SK-N-MC (cell line): ENCODE results near the gene SLC36A3.

Experiments used
- FOXP2 ChIP-seq: optimal IDR thresholded peaks from 2 replicates; pipeline ENCODE3; 2011; ENCODE audit warnings: mild to moderate bottlenecking, moderate library complexity; ENCODE audit not compliant: insufficient read depth; ENCODE audit errors: extremely low read length, control extremely low read depth
- POLR2AphosphoS5 ChIP-seq: IDR thresholded peaks from 2 replicates; pipeline ENCODE4 v1.6.1; 2012; ENCODE audit warnings: mild to moderate bottlenecking, low read depth, low read length, borderline replicate concordance

GRCh38 chr5:151251621-151252020 lies 51.9 kb downstream of the SLC36A3 start:
- TF ChIP-seq FOXP2 (no peak), POLR2AphosphoS5 (no peak)
